Measurements from ENCODE around the gene KDM1A. TPM values are rescaled to one million over a fixed set of nuclear protein-coding genes. Genes with fewer than 3 reads are reported as not detected.

Gene KDM1A
- total and polyA plus RNA-seq, 2 of the 13 experiments (the other 11 are each of a cell fraction or from before 2014, with no cell fraction given) = 81.3 to 173 TPM

GRCh38 chr1:23099171-23099536 lies 79.9 kb downstream of the KDM1A start:
- intact Hi-C loops (cut with micrococcal nuclease; ENCODE audit: unreplicated experiment) (loop anchor here (10.0 kb wide), 1 partner anchor 124 kb away; the partner anchor contains the start of gene LACTBL1), in situ Hi-C loops (cut with HindIII; ENCODE audit: extremely low pct_ligation_motif_present, low pct_unique_long_range_greater_than_20kb) (loop anchor here (5.0 kb wide), 1 partner anchor 88 kb away; no protein-coding TSS in a partner anchor)
- ATAC-seq (no peak), FAIRE-seq (no peak), DNase-seq (ENCODE audit: low spot score) (no peak)
- no peak for TF ChIP-seq ZMYM2 (CRISPR knock-in tag; IDR thresholded peaks at IDR 0.05)
- TF ChIP-seq CEBPB (IDR thresholded peaks at IDR 0.05; ENCODE audit: borderline replicate concordance, low read depth, low read length) = no peak
- TF ChIP-seq KLF15 (CRISPR knock-in tag; IDR thresholded peaks at IDR 0.05; ENCODE audit: borderline replicate concordance) = no peak
- TF ChIP-seq CREBL2 (CRISPR knock-in tag; IDR thresholded peaks at IDR 0.05; ENCODE audit: borderline replicate concordance) = no peak
- TF ChIP-seq RORA (CRISPR knock-in tag; IDR thresholded peaks at IDR 0.05) = no peak
- no peak for TF ChIP-seq ZBTB39 (CRISPR knock-in tag; IDR thresholded peaks at IDR 0.05)
- no peak for TF ChIP-seq ZSCAN21 (CRISPR knock-in tag; IDR thresholded peaks at IDR 0.05; ENCODE audit: borderline replicate concordance)
- TF ChIP-seq JUND (CRISPR knock-in tag; IDR thresholded peaks at IDR 0.05) = no peak
- TF ChIP-seq ZNF619 (CRISPR knock-in tag; IDR thresholded peaks at IDR 0.05) = no peak
- no peak for TF ChIP-seq CENPT (CRISPR knock-in tag; IDR thresholded peaks at IDR 0.05; ENCODE audit: low read depth)
- TF ChIP-seq MTERF4 (CRISPR knock-in tag; IDR thresholded peaks at IDR 0.05) = no peak
- Histone ChIP-seq H3K9me3 (ENCODE audit: low read length) (peaks cover 5% of the 10 kb centered on the region; the same call in 1 of the 2 replicates), H2AFZ (ENCODE audit: low read length) (no peak overlapping the region), H4K20me1 (ENCODE audit: insufficient read depth, low read length) (peaks cover 4% of the 10 kb centered on the region), H3K36me3 (replicated peaks in 1 of 2; ENCODE audit: control insufficient read depth in 1 of 2, insufficient read depth in 2 of 2, low read length in 2 of 2) (peaks cover 1 to 8% of the 10 kb centered on the region in 2 experiments; a peak in 3 of 5 replicates), H3K4me3 (replicated peaks in 1 of 3; ENCODE audit: insufficient read depth in 1 of 3, low read depth in 2 of 3, low read length in 3 of 3) (no peak overlapping the region), H3K4me2 (ENCODE audit: low read depth, low read length) (no peak overlapping the region), H3K27ac (ENCODE audit: extremely low read length, insufficient read depth, low read length) (no peak overlapping the region), H3K79me2 (ENCODE audit: insufficient read depth, low read length) (peaks cover 3% of the 10 kb centered on the region), H3K9ac (ENCODE audit: insufficient read depth, low read depth, low read length) (no peak overlapping the region), H3K27me3 (ENCODE audit: control insufficient read depth in 1 of 2, insufficient read depth in 2 of 2, low read length in 2 of 2) (no peaks in the 10 kb centered on the region), H3K4me1 (ENCODE audit: insufficient read depth, low read length) (peaks cover 50% of the 10 kb centered on the region)
- ChIA-PET CTCF (ENCODE audit: low intra/inter-chr PET ratio, low total read pairs) (interaction anchor here (1.2 to 5.6 kb wide), 4 partner anchors 45 to 123 kb away, joined by 4 to 110 read pairs (median 12); no protein-coding TSS in a partner anchor), POLR2A (interaction anchor here (1.9 kb wide), 1 partner anchor 86 kb away, joined by 13 read pairs; no protein-coding TSS in a partner anchor)
- no TSS peak for BruUV-seq (replicated peaks)
- 97% methylated on average over 1 of the region's 1 CpG for WGBS (ENCODE audit: low lambda C conversion rate)

Measured in HepG2 (cell line).